ENCODE measurements around the gene HTR3D. TPM values are rescaled to one million over a fixed set of nuclear protein-coding genes. Genes with fewer than 3 reads are reported as not detected.

HTR3D gene
- total and polyA plus RNA-seq, 10 of the 15 experiments (the other 5 are each of a cell fraction or from before 2014, with no cell fraction given): not detected

DNA sequence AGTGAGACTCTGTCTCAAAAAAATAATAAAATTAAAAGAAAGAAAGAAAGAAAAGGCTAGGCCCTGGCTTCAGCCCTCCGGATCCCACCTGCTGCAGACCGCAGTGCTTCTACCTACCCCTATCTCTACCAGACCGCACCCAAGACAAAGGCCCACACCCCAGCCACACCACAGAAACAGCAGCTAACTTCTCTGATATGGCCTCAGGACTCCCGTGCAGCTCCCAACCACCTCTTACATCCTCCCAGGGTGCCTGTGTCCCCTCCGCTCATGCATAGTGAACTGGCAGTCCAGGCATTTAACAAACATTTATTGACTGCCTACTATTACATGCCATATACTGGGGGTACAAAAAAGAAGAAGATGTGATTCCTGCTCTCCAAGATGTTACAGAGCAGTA lies 14.5 kb downstream of the HTR3D start:
- ATAC-seq (no peak), FAIRE-seq (no peak), DNase-seq (ENCODE audit: low read depth, low spot score) (no peak)
- Histone ChIP-seq H3K4me3 (no peak overlapping the region), H3K4me1 (ENCODE audit: control insufficient read depth, insufficient read depth, low read length) (no peaks in the 10 kb centered on the region), H3K9ac (ENCODE audit: control insufficient read depth, insufficient read depth, low read length) (no peak overlapping the region), H3K36me3 (ENCODE audit: control insufficient read depth in 2 of 2, insufficient read depth in 2 of 2, low read length in 1 of 2) (no peaks in the 10 kb centered on the region), H3K4me2 (ENCODE audit: control insufficient read depth, insufficient read depth) (no peak overlapping the region), H3K79me2 (ENCODE audit: control insufficient read depth, insufficient read depth, low read length) (no peaks in the 10 kb centered on the region), H3K27me3 (replicated peaks in 1 of 2; ENCODE audit: control insufficient read depth in 2 of 2, insufficient read depth in 2 of 2, low read length in 1 of 2) (no peaks in the 10 kb centered on the region), H4K20me1 (ENCODE audit: control insufficient read depth, insufficient read depth) (no peaks in the 10 kb centered on the region), H2AFZ (ENCODE audit: control insufficient read depth, low read depth, low read length) (no peak overlapping the region), H3K27ac (ENCODE audit: control insufficient read depth, insufficient read depth) (no peak overlapping the region), H3K9me3 (replicated peaks; ENCODE audit: control insufficient read depth, insufficient read depth, low read length) (no peaks in the 10 kb centered on the region)
- intact Hi-C loops (cut with micrococcal nuclease; ENCODE audit: unreplicated experiment) (no loop called here), in situ Hi-C loops (cut with MboI) (no loop called here)
- RAD21 ChIA-PET (ENCODE audit: unreplicated experiment): no interaction called here
- SMC1A ChIA-PET (ENCODE audit: uncharacterized antibody, unreplicated experiment): no interaction called here
- CTCF ChIA-PET: no interaction called here
- WGBS (ENCODE audit: insufficient coverage, insufficient replicate concordance, low lambda C conversion rate, missing lambda C conversion rate): 74% methylated on average over 5 of the region's 5 CpGs
- TF ChIP-seq RAD51 (IDR thresholded peaks at IDR 0.05): no peak
- no peak for TF ChIP-seq TBL1XR1 (IDR thresholded peaks at IDR 0.05; ENCODE audit: low read depth, low read length)
- TF ChIP-seq ATF7 (IDR thresholded peaks at IDR 0.05; ENCODE audit: low read depth): no peak
- TF ChIP-seq ZNF384 (IDR thresholded peaks at IDR 0.05; ENCODE audit: borderline replicate concordance, low read depth, low read length): no peak
- no peak for TF ChIP-seq IKZF1 (conservative IDR thresholded peaks at IDR 0.05)
- no peak for TF ChIP-seq CBX5 (IDR thresholded peaks at IDR 0.05; ENCODE audit: low read depth)
- no TSS peak for BruUV-seq (replicated peaks)
- POLR2A ChIA-PET: no interaction called here

DNA sequence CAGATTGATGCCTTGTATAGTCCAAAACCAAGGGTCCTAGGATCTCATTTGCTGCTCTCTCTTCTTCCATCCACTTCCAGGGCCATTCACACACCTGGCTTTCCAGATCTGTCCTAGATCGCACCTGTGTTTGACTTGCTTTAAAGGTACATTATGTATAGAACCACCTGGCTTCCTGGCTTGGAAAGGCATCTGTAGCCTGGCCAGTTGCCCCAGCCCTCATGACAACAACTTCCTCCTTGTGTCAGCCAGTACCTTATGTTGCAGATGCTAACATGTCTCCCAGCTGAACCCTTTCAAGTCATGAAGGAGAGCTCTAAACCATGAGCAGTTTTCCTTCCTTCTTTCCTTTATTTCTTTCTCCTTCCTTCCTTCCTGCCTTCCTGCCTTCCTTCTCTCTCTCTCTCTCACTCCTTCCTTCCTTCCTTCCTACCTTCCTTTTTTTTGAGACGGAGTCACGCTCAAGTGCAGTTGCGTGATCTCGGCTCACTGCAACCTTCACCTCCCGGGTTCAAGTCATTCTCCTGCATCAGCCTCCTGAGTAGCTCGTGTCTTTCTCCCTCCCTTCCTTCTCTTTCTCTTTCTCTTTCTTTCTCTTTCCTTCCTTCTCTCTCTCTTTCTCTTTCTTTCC lies 18.8 kb downstream of the HTR3D start:
- no peak for TF ChIP-seq NR2C1 (IDR thresholded peaks at IDR 0.05)
- no peak for TF ChIP-seq NRF1 (conservative IDR thresholded peaks at IDR 0.05; ENCODE audit: low read depth, low read length)
- no peak for TF ChIP-seq RAD51 (IDR thresholded peaks at IDR 0.05)
- TF ChIP-seq MTA2 (IDR thresholded peaks at IDR 0.05; ENCODE audit: low read depth): no peak
- TF ChIP-seq BCL11A (IDR thresholded peaks at IDR 0.05; ENCODE audit: low read depth, low read length): no peak
- TF ChIP-seq RFX5 (IDR thresholded peaks at IDR 0.05; ENCODE audit: low read depth, low read length): no peak
- TF ChIP-seq ZBED1 (IDR thresholded peaks at IDR 0.05; ENCODE audit: borderline replicate concordance): no peak
- TF ChIP-seq JUND (IDR thresholded peaks at IDR 0.05; ENCODE audit: low read depth, low read length): no peak
- TF ChIP-seq, protein P1, sequence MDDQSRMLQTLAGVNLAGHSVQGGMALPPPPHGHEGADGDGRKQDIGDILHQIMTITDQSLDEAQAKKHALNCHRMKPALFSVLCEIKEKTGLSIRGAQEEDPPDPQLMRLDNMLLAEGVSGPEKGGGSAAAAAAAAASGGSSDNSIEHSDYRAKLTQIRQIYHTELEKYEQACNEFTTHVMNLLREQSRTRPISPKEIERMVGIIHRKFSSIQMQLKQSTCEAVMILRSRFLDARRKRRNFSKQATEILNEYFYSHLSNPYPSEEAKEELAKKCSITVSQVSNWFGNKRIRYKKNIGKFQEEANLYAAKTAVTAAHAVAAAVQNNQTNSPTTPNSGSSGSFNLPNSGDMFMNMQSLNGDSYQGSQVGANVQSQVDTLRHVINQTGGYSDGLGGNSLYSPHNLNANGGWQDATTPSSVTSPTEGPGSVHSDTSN (IDR thresholded peaks at IDR 0.05; ENCODE audit: insufficient replicate concordance, low read depth, low read length): no peak
- no peak for TF ChIP-seq MTA3 (IDR thresholded peaks at IDR 0.05; ENCODE audit: borderline replicate concordance, low read length)
- intact Hi-C loops (cut with micrococcal nuclease; ENCODE audit: unreplicated experiment) (no loop called here), in situ Hi-C loops (cut with MboI) (no loop called here)
- H3K27me3 ChIP-seq (replicated peaks in 1 of 2; ENCODE audit: control insufficient read depth in 2 of 2, insufficient read depth in 2 of 2, low read length in 1 of 2): no peaks in the 10 kb centered on the region; a peak in 1 of 4 replicates
- SMC1A ChIA-PET (ENCODE audit: uncharacterized antibody, unreplicated experiment): no interaction called here
- RAD21 ChIA-PET (ENCODE audit: unreplicated experiment): no interaction called here
- no peaks in the 10 kb centered on the region for H3K4me1 ChIP-seq (ENCODE audit: control insufficient read depth, insufficient read depth, low read length)
- H4K20me1 ChIP-seq (ENCODE audit: control insufficient read depth, insufficient read depth): no peaks in the 10 kb centered on the region
- CTCF ChIA-PET: no interaction called here
- H3K9ac ChIP-seq (ENCODE audit: control insufficient read depth, insufficient read depth, low read length): no peak overlapping the region
- no peaks in the 10 kb centered on the region for H3K36me3 ChIP-seq (ENCODE audit: control insufficient read depth in 2 of 2, insufficient read depth in 2 of 2, low read length in 1 of 2)
- H3K27ac ChIP-seq (ENCODE audit: control insufficient read depth, insufficient read depth): no peak overlapping the region
- no peak overlapping the region for H3K4me3 ChIP-seq
- no peak overlapping the region for H2AFZ ChIP-seq (ENCODE audit: control insufficient read depth, low read depth, low read length)
- H3K9me3 ChIP-seq (replicated peaks; ENCODE audit: control insufficient read depth, insufficient read depth, low read length): no peaks in the 10 kb centered on the region
- WGBS (ENCODE audit: insufficient coverage, insufficient replicate concordance, low lambda C conversion rate, missing lambda C conversion rate): 63% methylated on average over 7 of the region's 7 CpGs
- POLR2A ChIA-PET: no interaction called here
- DNase-seq (ENCODE audit: low read depth, low spot score) (no peak), ATAC-seq (no peak), FAIRE-seq (no peak)
- no peak overlapping the region for H3K4me2 ChIP-seq (ENCODE audit: control insufficient read depth, insufficient read depth)
- no TSS peak for BruUV-seq (replicated peaks)
- H3K79me2 ChIP-seq (ENCODE audit: control insufficient read depth, insufficient read depth, low read length): no peaks in the 10 kb centered on the region
